GM12878 (cell line): ENCODE measurements around the gene SLC25A30. TPM values are rescaled to one million over a fixed set of nuclear protein-coding genes. Genes with fewer than 3 reads are reported as not detected.

ENCODE experiments used
- ATAC-seq: fragments of 200-7000 bp; cut with Tn5 transposase; 3 replicates; pipeline ENCODE4 v1.9.1; 2020; ENCODE audit warnings: mild to moderate bottlenecking, moderate library complexity
- BruUV-seq: library from RNA; stranded (reverse); fragments of 400-500 nt; replicated peaks from 2 replicates; lab custom pipeline; 2021; lab: Mats Ljungman, UMichigan
- CTCF ChIA-PET: fragments of 300-600 bp; sonication (Branson Sonifier 250); formaldehyde crosslinking; extraction: SDS; loops from one replicate; lab custom pipeline; 2021; ENCODE audit warnings: inconsistent platforms; lab: Yijun Ruan, JAX
- POLR2A ChIA-PET: fragments of 350-600 bp; formaldehyde crosslinking; extraction: SDS; loops from one replicate; lab custom pipeline; 2021; ENCODE audit warnings: inconsistent platforms; lab: Charles Lee
- RAD21 ChIA-PET: fragments of 300-600 bp; sonication (Branson Sonifier 250); formaldehyde crosslinking; loops from one replicate; lab custom pipeline; 2023; ENCODE audit warnings: antibody characterized with exemption; ENCODE audit not compliant: unreplicated experiment; lab: Charles Lee
- SMC1A ChIA-PET: fragments of 300-600 bp; sonication (Branson Sonifier 250); formaldehyde crosslinking; loops from one replicate; lab custom pipeline; 2023; ENCODE audit not compliant: unreplicated experiment, uncharacterized antibody; lab: Charles Lee
- DNase-seq: peaks from one replicate; pipeline ENCODE4 v3.0.0-alpha.2; 2011; ENCODE audit warnings: low read depth, low spot score
- FAIRE-seq: peaks from 3 replicates; lab custom pipeline; 2011; peaks lifted over from hg19 to GRCh38; lab: Jason Lieb, UNC
- H2AFZ ChIP-seq: 2 replicates; pipeline ENCODE4 v1.6.0; 2011; ENCODE audit warnings: low read depth, low read length, control low read depth; ENCODE audit not compliant: control insufficient read depth
- H3K27ac ChIP-seq: 2 replicates; pipeline ENCODE4 v1.5.1; 2011; ENCODE audit warnings: control low read depth; ENCODE audit not compliant: control insufficient read depth, insufficient read depth
- H3K27me3 ChIP-seq, 2 experiments: replicated peaks in 1 of 2; 2 replicates each; pipeline versions ENCODE4 v1.6.0 to v1.6.1; 2011; ENCODE audit warnings: low read length in 1 of 2; ENCODE audit not compliant: control insufficient read depth in 2 of 2, insufficient read depth in 2 of 2
- H3K36me3 ChIP-seq, 2 experiments: 2 replicates each; pipeline ENCODE4 v1.5.1; 2011; ENCODE audit warnings: low read length in 1 of 2; ENCODE audit not compliant: control insufficient read depth in 2 of 2, insufficient read depth in 2 of 2
- H3K4me1 ChIP-seq: 2 replicates; pipeline ENCODE4 v1.6.1; 2011; ENCODE audit warnings: mild to moderate bottlenecking, low read length, moderate library complexity, mixed read lengths; ENCODE audit not compliant: control insufficient read depth, insufficient read depth
- H3K4me2 ChIP-seq: 2 replicates; pipeline ENCODE4 v1.6.0; 2011; ENCODE audit warnings: control low read depth; ENCODE audit not compliant: control insufficient read depth, insufficient read depth
- H3K4me3 ChIP-seq: fragments of 200-600 bp; sonication (generic); 2 replicates; pipeline ENCODE4 v1.5.1; 2016
- H3K79me2 ChIP-seq: 2 replicates; pipeline ENCODE4 v1.6.0; 2011; ENCODE audit warnings: low read length; ENCODE audit not compliant: control insufficient read depth, insufficient read depth
- H3K9ac ChIP-seq: 2 replicates; pipeline ENCODE4 v1.8.0; 2011; ENCODE audit warnings: low read length, control low read depth, mixed read lengths; ENCODE audit not compliant: control insufficient read depth, insufficient read depth
- H3K9me3 ChIP-seq: replicated peaks from 3 replicates; pipeline ENCODE4 v1.5.1; 2011; ENCODE audit warnings: mild to moderate bottlenecking, low read length; ENCODE audit not compliant: control insufficient read depth, insufficient read depth
- H4K20me1 ChIP-seq: 2 replicates; pipeline ENCODE4 v1.6.0; 2011; ENCODE audit not compliant: control insufficient read depth, insufficient read depth
- CBX5 ChIP-seq: sonication (generic); IDR thresholded peaks from 2 replicates; pipeline ENCODE4 v1.6.1; 2016; ENCODE audit warnings: low read depth, moderate library complexity, mild to moderate bottlenecking, inconsistent platforms
- EP300 ChIP-seq, 2 experiments: fragments of 150-350 bp in 1 of 2; IDR thresholded peaks; 2 replicates each; pipeline ENCODE4 v1.6.1; 2011 to 2012; ENCODE audit warnings: low read depth in 2 of 2, low read length in 2 of 2, borderline replicate concordance in 1 of 2, improper control_type of control experiment in 1 of 2, inconsistent platforms in 1 of 2; ENCODE audit not compliant: control insufficient read depth in 1 of 2
- ESRRA ChIP-seq: IDR thresholded peaks from 2 replicates; pipeline ENCODE4 v1.6.1; 2012; ENCODE audit warnings: mild to moderate bottlenecking, low read length, improper control_type of control experiment
- MYB ChIP-seq: fragments of 150-350 bp; IDR thresholded peaks from 2 replicates; pipeline ENCODE4 v1.6.1; 2014; ENCODE audit warnings: mild to moderate bottlenecking, low read depth, low read length, borderline replicate concordance
- NBN ChIP-seq: fragments of 450-650 bp; IDR thresholded peaks from 2 replicates; pipeline ENCODE4 v1.6.1; 2016
- POLR2AphosphoS2 ChIP-seq: IDR thresholded peaks from 2 replicates; pipeline ENCODE4 v1.6.1; 2011; ENCODE audit warnings: low read depth, mild to moderate bottlenecking, low read length, improper control_type of control experiment, moderate library complexity
- SREBF2 ChIP-seq: IDR thresholded peaks from 2 replicates; pipeline ENCODE4 v1.6.1; 2012; ENCODE audit warnings: mild to moderate bottlenecking, low read length
- STAT1 ChIP-seq: fragments of 450-650 bp; conservative IDR thresholded peaks from 2 replicates; pipeline ENCODE4 v1.6.1; 2014; ENCODE audit warnings: antibody characterized with exemption, mild to moderate bottlenecking
- WGBS: methylation state at CpG from one replicate; pipeline ENCODE4 v1.1.6; 2016; ENCODE audit warnings: low lambda C conversion rate; ENCODE audit not compliant: insufficient replicate concordance, insufficient coverage; ENCODE audit errors: missing lambda C conversion rate; 5-methylcytosine and 5-hydroxymethylcytosine counted together
- in situ Hi-C: fragments of 300-500 bp; cut with MboI; formaldehyde crosslinking; loops from 9 replicates; pipeline ENCODE4 v1.14.3; 2018; ENCODE audit warnings: mixed read lengths
- intact Hi-C: fragments of 100-400 bp; cut with micrococcal nuclease; formaldehyde crosslinking; loops from one replicate; pipeline ENCODE4 v1.14.2; 2022; ENCODE audit not compliant: unreplicated experiment
- polyA plus RNA-seq, 11 experiments: library from polyadenylated mRNA; depleted of rRNA in 4 of 11; unstranded in 6 of 11; stranded (reverse) in 5 of 11; fragments of >200 nt; fragmentation: Nextera tagmentation in 4 of 11; fragmentation: Illumina TruSeq in 1 of 11; extraction: Ambion mirVana in 4 of 11; extraction: Trizol in 1 of 11; gene quantifications; 1 replicate in 1 of 11; 2 replicates in 10 of 11; pipeline versions ENCODE4 v1.2.1 to v1.2.3, GENCODE V29; 2011 to 2016; ENCODE audit warnings: inconsistent platforms in 2 of 11, missing spikeins in 2 of 11, low read depth in 1 of 11
- total RNA-seq, 4 experiments: library from RNA; depleted of rRNA in 3 of 4; stranded (reverse); fragments of >200 nt in 3 of 4; fragmentation: Illumina TruSeq in 1 of 4; extraction: Trizol in 1 of 4; gene quantifications; 2 replicates each; pipeline versions ENCODE4 v1.2.1 to v1.2.3, GENCODE V29; 2013 to 2021
- TF ChIP-seq, protein P1 (sequence below): fragments of 450-650 bp; formaldehyde crosslinking; IDR thresholded peaks from 2 replicates; pipeline ENCODE4 v1.4.0; 2022; ENCODE audit warnings: mild to moderate bottlenecking, moderate library complexity
- TF ChIP-seq, protein P2 (sequence below): fragments of 450-650 bp; IDR thresholded peaks from 2 replicates; pipeline ENCODE4 v1.6.1; 2016; ENCODE audit warnings: mild to moderate bottlenecking, moderate library complexity, borderline replicate concordance

Gene SLC25A30
- total and polyA plus RNA-seq, 10 of the 15 experiments (the other 5 are each of a cell fraction or from before 2014, with no cell fraction given): 2.4 to 18.0 (median 8.9) TPM

DNA sequence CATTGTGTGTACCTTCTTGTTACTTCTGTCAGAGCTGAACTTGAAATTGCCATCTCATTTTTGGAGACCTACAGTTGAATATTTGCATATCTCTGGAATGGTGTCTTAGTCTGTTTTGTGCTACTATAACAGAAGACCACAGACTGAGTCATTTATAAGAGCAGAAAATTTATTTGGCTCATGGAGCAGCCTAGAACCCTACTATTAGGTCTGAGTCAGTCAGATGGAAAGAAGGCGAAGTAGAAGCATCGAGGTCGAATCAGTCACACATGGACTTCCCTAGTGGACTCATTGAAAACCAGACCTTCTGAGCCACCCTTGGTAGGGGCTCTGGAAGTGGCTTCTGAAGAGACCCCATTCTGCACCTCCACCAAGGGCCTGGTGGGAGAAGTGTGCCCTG, 43.3 kb downstream of the SLC25A30 start:
- no peaks in the 10 kb centered on the region for H3K4me1 ChIP-seq
- H2AFZ ChIP-seq: no peak overlapping the region
- ChIA-PET CTCF (no interaction called here), SMC1A (no interaction called here), POLR2A (no interaction called here), RAD21 (no interaction called here)
- BruUV-seq: no TSS peak
- no peak overlapping the region for H3K4me2 ChIP-seq
- DNase-seq (no peak), FAIRE-seq (no peak), ATAC-seq (no peak)
- H3K27me3 ChIP-seq: no peaks in the 10 kb centered on the region
- intact Hi-C loops (loop anchor here (5.0 kb wide), 1 partner anchor 97 kb away; no protein-coding TSS in a partner anchor), in situ Hi-C loops (no loop called here)
- H3K4me3 ChIP-seq: no peak overlapping the region
- no peak for TF ChIP-seq CBX5
- no peak for TF ChIP-seq NBN
- TF ChIP-seq MYB: no peak
- TF ChIP-seq, protein P1, sequence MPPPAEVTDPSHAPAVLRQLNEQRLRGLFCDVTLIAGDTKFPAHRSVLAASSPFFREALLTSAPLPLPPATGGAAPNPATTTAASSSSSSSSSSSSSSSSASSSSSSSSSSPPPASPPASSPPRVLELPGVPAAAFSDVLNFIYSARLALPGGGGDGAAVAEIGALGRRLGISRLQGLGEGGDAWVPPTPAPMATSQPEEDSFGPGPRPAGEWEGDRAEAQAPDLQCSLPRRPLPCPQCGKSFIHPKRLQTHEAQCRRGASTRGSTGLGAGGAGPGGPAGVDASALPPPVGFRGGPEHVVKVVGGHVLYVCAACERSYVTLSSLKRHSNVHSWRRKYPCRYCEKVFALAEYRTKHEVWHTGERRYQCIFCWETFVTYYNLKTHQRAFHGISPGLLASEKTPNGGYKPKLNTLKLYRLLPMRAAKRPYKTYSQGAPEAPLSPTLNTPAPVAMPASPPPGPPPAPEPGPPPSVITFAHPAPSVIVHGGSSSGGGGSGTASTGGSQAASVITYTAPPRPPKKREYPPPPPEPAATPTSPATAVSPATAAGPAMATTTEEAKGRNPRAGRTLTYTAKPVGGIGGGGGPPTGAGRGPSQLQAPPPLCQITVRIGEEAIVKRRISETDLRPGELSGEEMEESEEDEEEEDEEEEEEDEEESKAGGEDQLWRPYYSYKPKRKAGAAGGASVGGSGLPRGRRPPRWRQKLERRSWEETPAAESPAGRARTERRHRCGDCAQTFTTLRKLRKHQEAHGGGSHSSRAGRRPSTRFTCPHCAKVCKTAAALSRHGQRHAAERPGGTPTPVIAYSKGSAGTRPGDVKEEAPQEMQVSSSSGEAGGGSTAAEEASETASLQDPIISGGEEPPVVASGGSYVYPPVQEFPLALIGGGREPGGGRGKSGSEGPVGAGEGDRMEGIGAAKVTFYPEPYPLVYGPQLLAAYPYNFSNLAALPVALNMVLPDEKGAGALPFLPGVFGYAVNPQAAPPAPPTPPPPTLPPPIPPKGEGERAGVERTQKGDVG (CRISPR knock-in tag): no peak
- TF ChIP-seq POLR2AphosphoS2: no peak
- no peak for TF ChIP-seq SREBF2
- TF ChIP-seq STAT1: no peak
- TF ChIP-seq, protein P2, sequence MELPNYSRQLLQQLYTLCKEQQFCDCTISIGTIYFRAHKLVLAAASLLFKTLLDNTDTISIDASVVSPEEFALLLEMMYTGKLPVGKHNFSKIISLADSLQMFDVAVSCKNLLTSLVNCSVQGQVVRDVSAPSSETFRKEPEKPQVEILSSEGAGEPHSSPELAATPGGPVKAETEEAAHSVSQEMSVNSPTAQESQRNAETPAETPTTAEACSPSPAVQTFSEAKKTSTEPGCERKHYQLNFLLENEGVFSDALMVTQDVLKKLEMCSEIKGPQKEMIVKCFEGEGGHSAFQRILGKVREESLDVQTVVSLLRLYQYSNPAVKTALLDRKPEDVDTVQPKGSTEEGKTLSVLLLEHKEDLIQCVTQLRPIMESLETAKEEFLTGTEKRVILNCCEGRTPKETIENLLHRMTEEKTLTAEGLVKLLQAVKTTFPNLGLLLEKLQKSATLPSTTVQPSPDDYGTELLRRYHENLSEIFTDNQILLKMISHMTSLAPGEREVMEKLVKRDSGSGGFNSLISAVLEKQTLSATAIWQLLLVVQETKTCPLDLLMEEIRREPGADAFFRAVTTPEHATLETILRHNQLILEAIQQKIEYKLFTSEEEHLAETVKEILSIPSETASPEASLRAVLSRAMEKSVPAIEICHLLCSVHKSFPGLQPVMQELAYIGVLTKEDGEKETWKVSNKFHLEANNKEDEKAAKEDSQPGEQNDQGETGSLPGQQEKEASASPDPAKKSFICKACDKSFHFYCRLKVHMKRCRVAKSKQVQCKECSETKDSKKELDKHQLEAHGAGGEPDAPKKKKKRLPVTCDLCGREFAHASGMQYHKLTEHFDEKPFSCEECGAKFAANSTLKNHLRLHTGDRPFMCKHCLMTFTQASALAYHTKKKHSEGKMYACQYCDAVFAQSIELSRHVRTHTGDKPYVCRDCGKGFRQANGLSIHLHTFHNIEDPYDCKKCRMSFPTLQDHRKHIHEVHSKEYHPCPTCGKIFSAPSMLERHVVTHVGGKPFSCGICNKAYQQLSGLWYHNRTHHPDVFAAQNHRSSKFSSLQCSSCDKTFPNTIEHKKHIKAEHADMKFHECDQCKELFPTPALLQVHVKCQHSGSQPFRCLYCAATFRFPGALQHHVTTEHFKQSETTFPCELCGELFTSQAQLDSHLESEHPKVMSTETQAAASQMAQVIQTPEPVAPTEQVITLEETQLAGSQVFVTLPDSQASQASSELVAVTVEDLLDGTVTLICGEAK: no peak
- TF ChIP-seq ESRRA: no peak
- no peak for TF ChIP-seq EP300 (IDR thresholded peaks at IDR 0.05; ENCODE audit: borderline replicate concordance in 1 of 2, control insufficient read depth in 1 of 2, low read depth in 2 of 2, low read length in 2 of 2)
- H3K79me2 ChIP-seq: no peaks in the 10 kb centered on the region
- no peaks in the 10 kb centered on the region for H3K9me3 ChIP-seq
- WGBS: 81% methylated on average over 3 of the region's 3 CpGs
- H3K27ac ChIP-seq: no peak overlapping the region
- no peak overlapping the region for H3K9ac ChIP-seq
- no peaks in the 10 kb centered on the region for H3K36me3 ChIP-seq
- H4K20me1 ChIP-seq: no peaks in the 10 kb centered on the region
